Muscle of back (tissue), 11 donors: ENCODE results near the gene PUS1. TPM values are rescaled to one million over a fixed set of nuclear protein-coding genes. Genes with fewer than 3 reads are reported as not detected.

ENCODE experiments used
- DNase-seq, 3 donors: peaks; one replicate each; pipeline versions ENCODE4 v3.0.0 to v3.0.0-alpha.2; 2013
- polyA plus RNA-seq, 10 donors: library from polyadenylated mRNA; unstranded; fragments of 120-200 nt; gene quantifications; one replicate each; pipeline ENCODE4 v1.2.1, GENCODE V29; 2013; ENCODE audit not compliant: insufficient read length in 10 of 10

Gene PUS1
- polyA plus RNA-seq, 10 donors: 7.1 to 14.1 (median 11.7) TPM

DNA sequence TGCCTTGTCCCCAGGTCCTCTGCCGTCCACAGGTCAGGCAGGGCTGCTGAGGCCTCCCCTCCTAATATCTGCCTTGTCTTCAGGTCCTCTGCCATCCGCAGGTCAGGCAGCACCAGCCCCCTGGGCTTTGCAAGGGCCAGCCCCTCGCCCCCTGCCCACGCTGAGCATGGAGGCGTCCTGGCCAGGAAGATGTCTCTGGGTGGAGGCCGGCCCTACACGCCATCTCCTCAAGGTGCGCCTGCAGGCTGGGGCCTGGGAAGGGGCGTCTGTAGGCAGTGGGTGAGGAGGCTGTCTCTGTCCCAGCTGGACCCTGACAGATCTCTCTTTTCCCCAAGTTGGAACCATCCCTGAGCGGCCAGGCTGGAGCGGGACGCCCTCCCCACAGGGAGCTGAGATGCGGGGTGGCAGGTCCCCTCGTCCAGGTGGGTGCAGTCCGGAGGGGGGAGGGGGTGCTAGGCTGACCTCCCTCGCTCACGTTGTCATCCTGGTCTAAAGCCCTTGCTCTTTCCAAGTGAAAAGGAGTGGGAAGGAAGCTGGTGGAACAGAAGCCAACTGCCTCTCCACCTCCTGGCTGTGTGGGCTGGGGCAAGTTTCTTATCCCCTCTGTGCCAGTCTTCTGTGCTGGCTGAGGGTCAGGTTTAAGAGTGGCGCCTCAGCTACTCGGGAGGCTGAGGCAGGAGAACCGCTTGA is 13.9 kb upstream of the PUS1 start:
- no peak for DNase-seq

DNA sequence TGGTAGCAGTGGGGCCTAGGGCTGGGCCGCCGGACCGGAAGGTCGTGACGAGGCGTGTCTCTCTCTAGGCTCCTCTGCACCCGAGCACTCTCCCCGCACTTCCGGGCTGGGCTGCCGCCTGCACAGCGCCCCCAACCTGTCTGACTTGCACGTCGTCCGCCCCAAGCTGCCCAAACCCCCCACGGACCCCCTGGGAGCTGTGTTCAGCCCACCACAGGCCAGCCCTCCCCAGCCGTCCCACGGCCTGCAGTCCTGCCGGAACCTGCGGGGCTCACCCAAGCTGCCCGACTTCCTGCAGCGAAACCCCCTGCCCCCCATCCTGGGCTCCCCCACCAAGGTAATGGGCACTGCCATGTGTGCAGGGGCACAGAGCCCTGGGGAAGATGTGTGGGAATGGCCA is 13.3 kb upstream of the PUS1 start:
- DNase-seq: no peak

DNA sequence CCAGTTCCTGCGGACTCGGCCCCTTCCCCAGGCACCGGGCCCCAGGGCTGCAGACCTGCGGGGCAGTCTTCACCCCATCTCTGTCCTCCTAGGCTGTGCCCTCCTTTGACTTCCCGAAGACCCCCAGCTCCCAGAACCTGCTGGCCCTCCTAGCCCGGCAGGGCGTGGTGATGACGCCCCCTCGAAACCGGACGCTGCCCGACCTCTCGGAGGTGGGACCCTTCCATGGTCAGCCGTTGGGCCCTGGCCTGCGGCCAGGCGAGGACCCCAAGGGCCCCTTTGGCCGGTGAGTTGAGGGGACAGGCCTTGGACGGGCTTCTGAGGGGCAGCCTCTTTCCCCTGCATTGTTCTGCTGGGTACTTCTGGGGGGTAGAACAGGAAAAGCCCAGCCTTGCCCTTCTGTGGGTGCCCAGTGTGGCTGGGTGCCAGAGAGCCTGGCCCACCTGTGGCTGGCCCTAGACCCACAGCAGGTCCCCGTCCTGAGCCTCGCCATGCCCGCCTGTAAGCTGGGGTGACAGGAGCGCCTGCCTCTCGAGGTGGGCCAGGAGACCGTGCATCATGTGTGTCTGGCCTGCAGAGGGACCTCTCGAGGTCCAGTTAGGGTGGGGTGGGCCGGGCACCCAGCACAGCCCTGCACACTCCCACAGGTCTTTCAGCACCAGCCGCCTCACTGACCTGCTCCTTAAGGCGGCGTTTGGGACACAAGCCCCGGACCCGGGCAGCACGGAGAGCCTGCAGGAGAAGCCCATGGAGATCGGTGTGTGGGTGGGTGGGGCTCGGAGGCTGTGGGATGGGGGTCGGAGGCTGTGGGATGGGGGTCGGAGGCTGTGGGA is 12.6 kb upstream of the PUS1 start:
- DNase-seq: no peak

DNA sequence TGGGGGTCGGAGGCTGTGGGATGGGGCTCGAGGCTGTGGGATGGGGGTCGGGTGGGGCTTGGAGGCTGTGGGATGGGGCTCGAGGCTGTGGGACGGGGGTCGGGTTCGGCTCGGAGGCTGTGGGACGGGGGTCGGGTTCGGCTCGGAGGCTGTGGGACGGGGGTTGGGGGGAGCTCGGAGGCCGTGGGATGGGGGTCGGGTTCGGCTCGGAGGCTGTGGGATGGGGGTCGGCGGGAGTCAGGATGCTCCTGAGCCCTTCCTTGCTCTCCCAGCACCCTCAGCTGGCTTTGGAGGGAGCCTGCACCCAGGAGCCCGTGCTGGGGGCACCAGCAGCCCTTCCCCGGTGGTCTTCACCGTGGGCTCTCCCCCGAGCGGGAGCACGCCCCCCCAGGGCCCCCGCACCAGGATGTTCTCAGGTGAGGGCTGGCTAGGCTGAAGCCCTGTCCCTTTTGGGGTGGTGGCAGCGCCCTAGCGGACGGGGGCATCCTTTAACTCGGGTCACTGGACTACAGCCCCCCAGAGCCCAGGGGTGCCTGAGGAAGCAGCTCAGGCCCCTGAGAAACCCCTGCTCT is 11.9 kb upstream of the PUS1 start:
- no peak for DNase-seq

DNA sequence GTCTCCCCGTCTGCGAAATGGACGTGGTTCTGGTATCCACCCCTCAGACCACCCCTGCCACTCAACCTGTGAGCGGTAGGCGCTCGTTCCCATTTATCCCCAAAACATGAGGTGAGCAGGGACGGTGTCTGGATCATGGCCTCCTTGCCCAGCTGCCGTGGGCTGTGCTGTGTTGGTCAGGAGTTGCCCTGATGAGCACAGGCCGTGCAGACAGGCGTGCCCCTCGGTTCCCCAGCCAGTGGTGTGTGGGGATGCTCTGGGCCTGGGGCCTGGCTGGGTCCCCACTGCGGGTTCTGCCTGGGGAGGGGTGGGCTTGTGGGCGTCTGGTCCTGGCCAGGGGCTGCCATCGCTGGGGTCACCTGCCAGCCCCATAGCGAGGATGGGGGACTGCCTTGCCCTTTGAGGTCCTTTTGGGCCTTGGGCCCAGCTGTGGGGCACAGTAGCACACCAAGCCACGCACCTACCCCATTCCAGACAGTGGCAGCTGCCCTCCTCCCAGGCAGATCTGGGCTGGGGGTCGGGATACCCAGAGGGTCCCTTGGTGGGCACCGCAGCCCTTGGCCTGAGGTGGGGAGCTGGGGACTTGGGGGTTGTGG is 11.3 kb upstream of the PUS1 start:
- no peak for DNase-seq

DNA sequence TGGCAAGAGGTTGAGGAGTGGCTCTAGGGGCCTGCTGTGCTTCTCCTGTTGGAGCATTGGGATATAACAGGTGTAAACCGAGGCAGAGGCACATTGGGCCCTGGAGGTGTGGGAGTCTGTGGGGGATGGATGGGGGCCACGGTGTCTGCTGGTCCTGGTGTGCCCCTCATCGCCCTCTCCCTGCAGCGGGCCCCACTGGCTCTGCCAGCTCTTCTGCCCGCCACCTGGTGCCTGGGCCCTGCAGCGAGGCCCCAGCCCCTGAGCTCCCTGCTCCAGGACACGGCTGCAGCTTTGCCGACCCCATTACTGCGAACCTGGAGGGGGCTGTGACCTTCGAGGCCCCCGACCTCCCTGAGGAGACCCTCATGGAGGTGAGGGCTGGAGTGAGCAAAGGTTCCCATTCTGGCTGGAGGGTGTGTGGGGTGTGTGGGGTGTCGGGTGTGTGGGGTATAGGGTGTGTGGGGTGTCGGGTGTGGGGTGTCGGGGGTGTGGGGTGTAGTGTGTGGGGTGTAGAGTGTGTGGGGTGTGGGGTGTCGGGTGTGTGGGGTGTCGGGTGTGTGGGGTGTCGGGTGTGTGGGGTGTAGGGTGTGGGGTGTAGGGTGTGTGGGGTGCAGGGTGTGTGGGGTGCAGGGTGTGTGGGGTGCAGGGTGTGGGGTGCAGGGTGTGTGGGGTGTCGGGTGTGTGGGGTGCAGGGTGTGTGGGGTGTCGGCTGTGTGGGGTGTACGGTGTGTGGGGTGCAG is 10.6 kb upstream of the PUS1 start:
- DNase-seq: no peak

DNA sequence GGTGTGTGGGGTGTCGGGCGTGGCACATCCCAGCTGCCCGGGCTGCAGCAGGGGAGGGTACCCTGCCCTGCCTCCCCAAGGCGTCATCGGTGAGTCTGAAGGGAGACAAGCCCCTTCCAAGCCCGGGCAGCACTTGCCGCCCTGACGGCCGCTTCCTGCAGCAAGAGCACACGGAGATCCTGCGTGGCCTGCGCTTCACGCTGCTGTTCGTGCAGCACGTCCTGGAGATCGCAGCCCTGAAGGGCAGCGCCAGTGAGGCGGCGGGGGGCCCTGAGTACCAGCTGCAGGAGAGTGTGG is 10.1 kb upstream of the PUS1 start:
- DNase-seq: no peak

DNA sequence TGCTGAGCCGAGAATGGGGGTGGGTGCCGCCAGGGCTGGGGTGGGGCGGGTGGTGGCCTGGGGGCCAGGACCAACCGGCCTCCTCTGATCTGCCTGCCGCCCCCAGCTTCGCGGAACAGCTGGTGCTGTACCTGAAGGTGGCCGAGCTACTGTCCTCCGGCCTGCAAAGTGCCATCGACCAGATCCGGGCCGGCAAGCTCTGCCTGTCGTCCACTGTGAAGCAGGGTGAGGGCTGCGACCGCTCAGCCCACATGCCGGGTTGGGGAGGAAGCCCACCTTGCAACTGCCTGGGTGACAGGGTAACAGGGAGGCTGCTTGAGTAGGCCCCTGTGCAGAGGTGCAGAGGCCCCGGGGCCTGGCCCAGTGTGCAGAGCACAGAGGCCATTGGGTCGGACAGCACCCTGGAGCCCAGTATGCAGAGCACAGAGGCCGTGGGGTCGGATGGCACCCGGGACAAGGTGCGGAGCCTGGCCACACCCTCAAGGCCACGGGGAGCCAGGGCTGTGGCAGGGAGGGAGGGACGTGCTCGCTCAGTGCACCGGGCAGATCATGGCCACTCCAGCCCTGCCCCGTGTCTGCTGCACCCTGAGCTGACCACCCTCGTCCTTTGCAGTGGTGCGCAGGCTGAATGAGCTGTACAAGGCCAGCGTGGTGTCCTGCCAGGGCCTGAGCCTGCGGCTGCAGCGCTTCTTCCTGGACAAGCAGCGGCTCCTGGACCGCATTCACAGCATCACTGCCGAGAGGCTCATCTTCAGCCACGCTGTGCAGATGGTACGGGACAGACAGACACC is 9.5 kb upstream of the PUS1 start:
- DNase-seq: no peak

DNA sequence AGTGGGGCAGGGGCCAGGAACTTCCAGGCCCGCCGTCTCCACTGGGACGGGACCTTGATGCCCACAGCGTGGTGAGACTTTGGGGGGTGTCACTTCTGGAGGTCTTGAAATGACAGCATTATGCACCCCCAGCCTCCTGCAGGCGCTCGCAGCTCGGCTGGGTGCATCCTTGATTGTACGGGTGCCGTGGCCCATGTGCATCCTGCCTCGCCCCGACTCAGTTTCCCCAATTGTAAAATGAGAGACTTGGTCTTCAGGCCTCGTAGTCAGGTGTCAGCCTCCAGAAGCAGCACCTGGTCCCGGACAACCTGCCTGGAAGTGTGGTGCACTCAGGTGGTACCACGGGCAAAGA is 8.9 kb upstream of the PUS1 start:
- DNase-seq: no peak

DNA sequence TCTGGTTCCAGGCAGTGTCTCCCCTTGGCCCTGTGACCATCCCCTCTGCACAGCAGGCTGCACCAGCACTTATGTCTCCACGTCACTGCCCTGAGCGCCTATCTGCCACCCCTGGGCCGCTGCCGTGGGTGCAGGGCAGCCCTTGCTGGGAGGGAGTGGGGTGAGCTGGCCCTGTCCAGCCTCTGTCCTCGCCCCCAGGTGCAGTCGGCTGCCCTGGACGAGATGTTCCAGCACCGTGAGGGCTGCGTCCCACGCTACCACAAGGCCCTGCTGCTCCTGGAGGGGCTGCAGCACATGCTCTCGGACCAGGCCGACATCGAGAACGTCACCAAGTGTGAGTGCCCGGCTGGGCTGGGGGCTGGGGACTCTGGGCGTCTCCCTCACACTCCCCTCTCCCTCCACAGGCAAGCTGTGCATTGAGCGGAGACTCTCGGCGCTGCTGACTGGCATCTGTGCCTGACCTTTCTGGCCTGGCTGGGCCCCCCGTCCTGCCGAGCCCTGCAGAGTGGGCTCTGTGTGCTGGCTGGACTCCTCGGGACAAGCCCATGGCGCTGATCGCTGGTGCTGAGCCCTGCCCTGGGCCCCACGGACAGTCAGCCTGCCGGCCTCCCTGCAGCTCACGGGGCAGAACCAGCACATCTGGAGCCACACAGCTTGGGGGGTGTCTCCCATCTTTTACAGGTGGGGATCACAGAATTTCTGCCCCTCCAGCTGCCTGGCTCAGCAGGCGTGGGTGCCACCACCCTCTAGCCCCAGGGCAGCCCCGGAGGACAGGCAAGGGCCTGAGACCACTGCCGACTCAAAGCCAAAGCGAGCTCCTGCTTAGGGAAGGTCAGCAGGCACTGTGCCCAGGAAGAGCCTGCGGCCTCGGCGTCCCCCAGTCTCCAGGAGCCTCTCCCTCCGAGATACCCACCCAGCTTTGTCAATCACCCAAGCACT is 7.9 kb upstream of the PUS1 start:
- no peak for DNase-seq

DNA sequence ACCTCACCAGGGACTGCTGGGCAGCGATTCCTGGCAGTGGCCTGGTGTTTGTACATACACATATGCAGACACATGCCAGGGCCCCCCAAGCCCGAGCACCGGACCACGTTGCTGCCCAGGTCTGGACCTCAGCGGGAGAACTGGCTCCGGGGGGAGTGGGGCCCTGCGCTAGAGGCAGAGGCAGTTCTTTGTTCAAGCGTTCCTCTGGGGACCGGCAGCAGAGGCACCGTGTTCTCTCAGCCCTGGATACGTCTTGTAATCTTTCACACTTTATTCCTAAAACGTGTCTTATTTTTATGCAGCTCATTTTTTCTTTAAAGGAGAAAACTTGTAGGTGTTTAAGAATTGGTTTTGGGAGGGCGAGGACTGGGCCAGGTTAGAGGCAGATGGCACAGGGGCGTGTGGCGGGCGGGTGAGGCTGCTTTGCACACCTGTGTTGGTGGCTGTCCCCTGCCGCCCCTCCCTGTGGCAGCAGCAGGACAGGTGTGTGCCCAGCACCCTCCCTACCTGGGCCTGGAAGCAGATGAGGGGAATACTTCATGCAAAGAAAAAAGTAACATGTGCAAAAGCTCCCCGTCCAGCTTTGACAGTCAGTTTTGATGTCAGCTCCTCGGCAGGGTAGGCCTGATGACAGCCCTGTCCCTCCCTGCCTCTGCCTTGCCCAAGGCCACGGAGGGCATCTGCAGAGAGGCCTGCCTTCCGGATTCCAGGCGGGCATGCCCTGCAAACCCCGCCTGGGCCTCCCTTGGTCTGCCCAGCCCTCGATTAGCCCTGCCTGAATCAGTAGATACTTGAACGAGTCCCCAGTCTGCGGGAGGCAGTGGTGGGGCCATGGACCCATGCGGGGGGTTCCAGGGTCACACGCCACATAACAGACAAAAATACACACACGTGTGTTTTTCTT is 7.0 kb upstream of the PUS1 start:
- DNase-seq: no peak

DNA sequence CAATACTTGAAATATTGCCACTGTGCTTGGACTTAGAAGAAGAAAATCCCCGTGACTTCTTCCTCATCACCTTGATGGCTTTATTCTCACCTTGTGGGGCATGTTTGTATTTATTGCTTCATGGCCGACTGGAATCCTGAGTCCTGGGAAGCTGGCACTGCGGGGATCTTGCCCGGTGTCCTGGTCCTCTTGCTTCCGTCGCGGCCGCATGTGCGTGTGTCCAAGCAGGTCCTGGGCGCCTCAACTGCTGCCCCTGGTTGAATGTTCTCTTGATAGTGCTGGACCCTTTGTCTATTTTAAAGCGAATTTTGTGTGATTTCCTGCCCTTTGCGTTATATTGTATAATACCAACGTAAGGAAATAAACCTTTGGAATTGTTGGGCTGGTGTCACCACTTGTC is 6.3 kb upstream of the PUS1 start:
- no peak for DNase-seq

DNA sequence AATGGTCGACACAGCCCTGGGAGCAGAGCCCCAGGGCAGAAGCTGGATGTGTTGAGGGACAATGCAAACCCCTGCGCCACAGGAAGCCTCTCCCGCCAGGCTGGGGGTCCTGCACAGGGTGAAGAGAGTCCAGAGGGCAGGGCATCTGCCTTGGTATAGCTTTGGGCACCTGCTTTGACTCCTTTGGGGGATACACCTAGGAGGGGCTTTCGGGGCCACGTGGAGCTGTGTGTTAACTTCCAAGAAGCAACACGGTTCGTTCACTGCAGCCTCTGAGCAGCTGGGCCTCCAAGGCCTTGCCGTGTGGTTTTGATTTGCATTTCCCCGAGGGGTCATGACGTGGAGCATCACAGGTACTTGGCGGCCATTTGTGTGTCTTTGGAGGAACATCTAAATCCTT is 5.8 kb upstream of the PUS1 start:
- DNase-seq: no peak

DNA sequence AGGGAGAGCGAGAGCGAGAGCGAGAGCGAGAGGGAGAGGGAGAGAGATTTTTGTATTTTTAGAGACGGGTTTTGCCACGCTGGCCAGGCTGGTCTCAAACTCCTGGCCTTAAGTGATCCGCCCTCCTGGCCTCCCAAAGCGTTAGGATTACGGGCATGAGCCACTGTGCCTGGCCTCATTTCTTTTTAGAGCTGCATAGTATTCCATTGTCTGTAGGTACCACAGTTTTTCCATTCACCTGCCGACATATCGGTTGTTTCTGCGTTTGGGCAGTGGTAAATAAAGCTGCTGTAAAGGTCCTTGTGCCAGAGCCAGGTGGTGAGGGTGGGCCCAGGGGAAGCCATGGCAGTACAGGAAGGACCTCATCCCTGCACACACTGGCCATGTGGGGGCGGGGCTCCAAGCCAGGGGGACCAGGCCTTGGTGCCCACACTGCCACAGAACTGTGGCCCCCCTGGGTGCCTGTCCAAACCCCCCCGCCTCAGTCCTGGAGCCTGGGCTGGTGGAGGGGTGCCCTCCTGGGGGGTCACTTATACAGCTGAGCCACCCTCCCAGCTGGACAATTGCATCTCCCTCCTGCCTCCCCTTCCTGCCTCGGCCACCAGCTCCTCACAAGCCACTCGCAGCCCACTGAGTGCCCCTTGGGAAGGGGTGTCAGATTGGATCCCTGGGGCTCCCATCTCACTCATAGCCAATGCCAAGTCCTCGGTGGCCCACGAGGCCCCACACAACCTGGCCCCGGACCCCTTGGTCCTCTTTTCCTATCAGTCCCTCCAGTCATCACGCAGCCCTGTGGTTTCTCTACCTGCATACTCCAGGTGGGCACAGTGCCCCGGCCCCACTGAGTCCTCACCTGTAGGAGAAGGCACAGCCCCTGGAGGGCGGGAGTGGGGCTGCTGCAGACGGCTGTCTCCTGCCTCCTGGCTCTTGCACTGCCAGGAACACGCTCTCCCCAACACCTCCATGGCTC is 1.7 kb upstream of the PUS1 start:
- DNase-seq: no peak

DNA sequence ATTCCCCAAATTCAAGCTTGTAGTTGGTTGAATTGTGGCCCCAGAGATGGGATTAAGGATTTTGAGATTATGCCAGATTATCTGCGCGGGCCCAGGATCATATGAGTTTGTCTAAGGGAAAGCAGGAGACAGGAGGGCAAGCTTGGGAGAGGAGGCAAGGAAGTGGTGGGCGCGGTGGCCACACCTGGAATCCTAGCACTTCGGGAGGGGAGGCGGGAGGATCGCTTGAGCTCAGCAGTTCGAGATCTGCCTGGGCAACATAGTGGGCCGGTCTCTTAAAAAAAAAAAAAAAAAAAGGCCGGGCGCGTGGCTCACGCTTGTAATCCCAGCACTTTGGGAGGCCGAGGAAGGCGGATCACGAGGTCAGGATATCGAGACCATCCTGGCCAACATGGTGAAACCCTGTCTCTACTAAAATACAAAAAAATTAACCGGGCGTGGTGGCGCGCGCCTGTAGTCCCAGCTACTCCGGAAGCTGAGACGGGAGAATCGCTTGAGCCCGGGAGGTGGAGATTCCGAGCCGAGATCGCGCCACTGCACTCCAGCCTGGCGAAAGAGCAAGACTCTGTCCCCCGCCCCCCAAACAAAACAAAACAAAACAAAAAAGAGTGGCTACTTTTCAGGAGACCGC is 881 bp upstream of the PUS1 start:
- DNase-seq: peak in 1 of 3 donors; percentile 18

DNA sequence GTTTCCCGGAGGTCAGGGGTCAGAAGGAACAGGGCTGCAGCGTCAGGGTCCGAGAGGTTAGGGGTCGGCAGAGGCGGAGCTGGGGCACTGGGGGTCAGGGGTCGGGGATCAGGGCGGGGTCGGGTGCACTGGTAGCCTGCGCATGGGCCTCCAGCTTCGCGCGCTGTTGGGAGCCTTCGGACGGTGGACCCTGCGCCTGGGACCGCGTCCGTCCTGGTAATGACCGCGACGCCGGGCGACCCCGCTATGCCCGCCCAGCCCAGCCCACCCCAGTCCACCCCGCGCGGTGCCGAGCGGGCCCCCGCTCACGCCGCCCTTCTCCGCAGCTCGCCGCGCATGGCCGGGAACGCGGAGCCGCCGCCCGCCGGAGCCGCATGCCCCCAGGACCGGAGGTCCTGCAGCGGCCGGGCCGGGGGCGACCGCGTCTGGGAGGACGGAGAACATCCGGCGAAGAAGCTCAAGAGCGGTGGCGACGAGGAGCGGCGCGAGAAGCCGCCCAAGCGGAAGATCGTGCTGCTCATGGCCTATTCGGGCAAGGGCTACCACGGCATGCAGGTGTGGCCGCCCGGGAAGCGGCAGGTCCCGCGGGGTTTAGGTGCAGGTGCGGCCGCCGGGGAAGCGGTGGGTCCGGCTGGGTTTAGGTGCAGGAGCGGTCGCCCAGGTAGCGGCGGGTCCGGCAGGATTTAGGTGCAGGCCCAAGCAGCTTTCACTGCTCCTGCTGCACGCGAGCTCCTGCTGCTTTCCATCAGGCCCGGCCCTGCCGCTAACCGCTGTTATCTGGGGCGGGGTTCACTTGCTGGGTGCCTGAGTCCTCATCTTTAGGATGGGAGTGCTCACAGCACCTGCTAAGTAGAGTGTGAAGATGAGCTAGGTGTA is 743 bp downstream of the PUS1 start:
- DNase-seq: no peak
